C4-2B (cell line): ENCODE measurements around the gene SHROOM3.

Experiments used
- H3K27ac ChIP-seq: fragments of 450-650 bp; 2 replicates; pipeline ENCODE4 v1.5.1; 2017
- ZFX ChIP-seq: fragments of 450-650 bp; IDR thresholded peaks from 2 replicates; pipeline ENCODE4 v1.6.1; 2017
- TF ChIP-seq, protein P1 (sequence below): fragments of 450-650 bp; conservative IDR thresholded peaks from 2 replicates; pipeline ENCODE4 v1.5.1; 2017; ENCODE audit warnings: mild to moderate bottlenecking

Gene SHROOM3

DNA sequence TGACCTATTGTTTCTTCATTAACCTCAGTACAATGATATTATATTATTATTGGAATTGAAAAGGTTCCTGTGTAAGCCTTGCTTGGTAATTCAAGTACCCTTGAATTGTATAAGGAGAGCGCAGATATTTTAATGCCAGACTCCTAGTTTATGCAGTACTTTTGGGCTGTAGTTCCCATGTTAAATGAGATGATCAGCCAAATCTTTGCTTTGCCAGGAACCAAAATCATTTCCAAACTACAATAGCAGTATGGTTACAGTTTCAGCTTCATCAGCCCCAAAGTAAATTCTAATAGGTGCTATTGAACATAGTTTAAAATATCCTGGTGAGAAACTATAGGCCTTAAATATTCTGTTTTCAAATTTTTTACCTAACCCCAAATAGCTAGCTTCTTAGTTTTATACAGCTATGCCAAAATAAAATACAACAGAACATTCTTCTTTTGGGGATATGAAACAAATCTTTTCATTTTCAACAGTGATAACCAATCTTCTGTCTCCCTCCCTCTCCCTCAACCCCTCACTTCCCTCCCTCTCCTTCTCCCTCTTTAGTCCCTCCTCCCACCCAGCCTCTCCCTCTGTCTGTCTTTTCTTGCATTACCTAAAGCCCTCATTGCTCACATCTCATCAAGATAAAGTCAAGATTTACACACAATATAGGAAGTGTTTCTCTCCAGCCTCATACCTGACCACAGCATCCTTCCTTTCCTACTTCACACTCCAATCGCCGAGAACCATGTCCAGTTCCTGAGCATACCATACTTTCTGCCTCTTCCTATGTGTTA lies 190.1 kb downstream of the SHROOM3 start:
- TF ChIP-seq ZFX = no peak
- H3K27ac ChIP-seq = no peak overlapping the region

DNA sequence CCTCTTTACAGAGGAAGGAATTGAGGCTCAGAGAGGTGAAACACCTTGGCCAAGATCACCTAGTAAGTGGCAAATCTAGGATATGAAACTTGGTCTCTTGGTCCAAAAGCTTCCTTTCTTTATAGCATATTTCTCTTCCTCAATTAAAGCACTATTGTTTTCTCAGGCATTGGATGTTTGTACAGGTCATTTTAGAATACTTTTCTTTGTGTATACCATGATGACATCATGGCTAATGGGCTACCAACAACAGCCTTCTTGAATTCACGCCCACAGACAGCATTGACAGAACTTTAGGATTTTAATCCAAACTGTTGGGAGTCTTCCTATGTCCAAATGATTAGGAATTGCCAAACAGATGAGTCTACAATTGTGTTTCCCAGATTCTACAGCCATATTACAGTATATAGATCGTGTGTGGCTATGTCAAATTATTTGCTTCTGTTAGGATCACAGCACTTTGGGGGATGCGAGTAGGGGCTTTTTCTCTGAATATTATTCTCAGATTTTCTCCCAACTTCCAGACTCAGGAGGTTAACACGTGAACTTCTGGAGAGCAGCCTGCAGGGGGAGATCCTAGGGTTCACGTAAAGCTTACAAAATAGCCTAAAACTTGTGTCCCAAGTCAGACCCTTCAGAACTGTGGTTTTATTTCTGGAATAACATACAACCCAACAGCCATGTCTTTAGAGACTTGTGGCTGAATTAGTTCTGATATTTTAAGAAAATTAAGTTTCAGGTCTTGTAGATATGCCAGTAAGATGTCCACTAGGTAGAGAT lies 191.8 kb downstream of the SHROOM3 start:
- TF ChIP-seq ZFX = no peak
- TF ChIP-seq, protein P1, sequence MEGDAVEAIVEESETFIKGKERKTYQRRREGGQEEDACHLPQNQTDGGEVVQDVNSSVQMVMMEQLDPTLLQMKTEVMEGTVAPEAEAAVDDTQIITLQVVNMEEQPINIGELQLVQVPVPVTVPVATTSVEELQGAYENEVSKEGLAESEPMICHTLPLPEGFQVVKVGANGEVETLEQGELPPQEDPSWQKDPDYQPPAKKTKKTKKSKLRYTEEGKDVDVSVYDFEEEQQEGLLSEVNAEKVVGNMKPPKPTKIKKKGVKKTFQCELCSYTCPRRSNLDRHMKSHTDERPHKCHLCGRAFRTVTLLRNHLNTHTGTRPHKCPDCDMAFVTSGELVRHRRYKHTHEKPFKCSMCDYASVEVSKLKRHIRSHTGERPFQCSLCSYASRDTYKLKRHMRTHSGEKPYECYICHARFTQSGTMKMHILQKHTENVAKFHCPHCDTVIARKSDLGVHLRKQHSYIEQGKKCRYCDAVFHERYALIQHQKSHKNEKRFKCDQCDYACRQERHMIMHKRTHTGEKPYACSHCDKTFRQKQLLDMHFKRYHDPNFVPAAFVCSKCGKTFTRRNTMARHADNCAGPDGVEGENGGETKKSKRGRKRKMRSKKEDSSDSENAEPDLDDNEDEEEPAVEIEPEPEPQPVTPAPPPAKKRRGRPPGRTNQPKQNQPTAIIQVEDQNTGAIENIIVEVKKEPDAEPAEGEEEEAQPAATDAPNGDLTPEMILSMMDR = 0 out of 2 replicates have a peak, but pooled peaks have one; percentile 4
- H3K27ac ChIP-seq = no peak overlapping the region

DNA sequence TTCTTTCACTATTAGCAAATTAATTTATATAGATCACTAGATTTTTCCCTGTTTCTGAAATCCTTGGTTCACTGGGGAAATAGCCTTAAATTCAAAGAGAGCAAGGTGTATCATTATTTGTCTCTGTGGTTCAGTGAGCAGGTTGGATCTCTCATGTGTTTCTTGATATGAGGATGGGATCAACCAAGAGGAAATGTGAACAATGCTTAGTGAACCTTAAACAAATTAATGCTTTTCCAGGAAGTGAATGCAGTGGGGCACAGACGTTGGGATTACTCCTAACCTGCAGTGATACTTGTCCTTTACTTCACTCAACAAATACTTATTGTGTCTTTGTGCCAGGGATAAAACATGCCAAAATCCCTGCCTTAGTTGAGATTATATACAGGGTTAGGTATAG lies 193.2 kb downstream of the SHROOM3 start:
- H3K27ac ChIP-seq = no peak overlapping the region
- no peak for TF ChIP-seq ZFX
- TF ChIP-seq, protein P1 = no peak

DNA sequence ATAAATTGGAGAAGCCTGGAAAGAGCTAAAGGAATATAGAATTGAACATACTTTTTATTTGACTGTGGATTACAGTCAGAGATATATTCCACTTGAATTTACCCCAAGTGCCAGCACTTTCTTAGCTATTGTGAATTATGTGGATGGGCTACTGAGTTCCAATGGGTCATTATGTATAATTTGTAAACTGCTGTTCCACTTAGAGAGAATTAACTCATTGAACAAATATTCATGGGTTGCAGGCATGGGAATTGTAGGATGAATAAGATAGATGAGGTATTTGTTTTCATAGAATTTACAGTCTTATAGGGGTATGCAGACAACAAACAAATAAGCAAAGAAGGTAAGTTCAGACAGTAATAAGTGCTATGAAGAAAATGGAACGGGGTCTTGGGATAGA lies 195.7 kb downstream of the SHROOM3 start:
- H3K27ac ChIP-seq = no peak overlapping the region
- no peak for TF ChIP-seq ZFX

DNA sequence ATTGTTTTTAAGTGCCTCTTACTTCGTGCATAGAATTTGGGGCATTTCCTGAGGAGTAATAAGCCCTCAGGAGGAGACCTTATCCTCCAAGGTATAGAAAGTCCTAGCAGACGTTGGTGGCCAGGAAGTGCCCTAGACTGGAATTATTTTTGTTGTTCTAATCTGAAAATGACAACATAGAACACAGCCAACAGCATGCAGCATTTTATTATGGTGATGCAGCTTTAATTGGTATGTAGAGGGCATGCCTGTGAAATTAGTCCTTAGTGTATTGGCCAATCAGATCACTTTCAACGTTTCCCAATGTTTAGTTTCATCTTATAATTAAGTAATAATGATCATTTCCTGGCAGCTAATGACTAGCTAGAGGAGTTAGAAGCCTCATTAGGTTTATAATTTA lies 199.2 kb downstream of the SHROOM3 start:
- no peak overlapping the region for H3K27ac ChIP-seq
- TF ChIP-seq ZFX = no peak
- TF ChIP-seq, protein P1 = no peak

DNA sequence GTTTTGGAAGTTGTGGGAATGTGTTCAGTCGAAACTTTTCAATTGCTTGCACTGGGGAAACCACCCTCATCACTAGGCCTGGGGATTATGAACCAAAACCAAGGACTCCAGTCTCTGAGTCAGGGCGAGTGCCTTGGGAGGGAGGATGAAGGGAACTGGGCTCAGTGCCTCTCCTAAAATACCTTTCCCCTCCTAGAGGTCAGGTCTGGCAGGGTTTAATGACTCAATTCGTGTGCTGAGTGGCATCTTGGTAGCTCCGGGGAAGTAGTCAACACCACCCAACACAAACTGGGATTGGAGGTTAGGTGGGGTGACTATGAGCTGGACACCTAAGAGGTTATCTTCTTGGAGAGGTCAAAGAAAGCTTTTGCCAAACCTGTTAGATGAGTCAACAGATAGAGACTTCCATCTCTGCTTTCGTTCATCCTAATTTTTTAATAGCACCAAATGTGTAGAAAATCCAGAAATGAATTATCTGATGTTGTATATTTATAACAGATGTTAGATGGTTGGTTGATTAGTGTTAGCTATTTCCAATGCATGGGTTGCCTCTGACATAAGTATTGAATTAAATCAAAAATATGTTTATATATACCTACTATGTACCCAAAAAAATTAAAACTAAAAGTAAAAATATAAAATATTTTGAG lies 202.8 kb downstream of the SHROOM3 start:
- no peak overlapping the region for H3K27ac ChIP-seq
- TF ChIP-seq, protein P1 = no peak
- TF ChIP-seq ZFX = no peak

DNA sequence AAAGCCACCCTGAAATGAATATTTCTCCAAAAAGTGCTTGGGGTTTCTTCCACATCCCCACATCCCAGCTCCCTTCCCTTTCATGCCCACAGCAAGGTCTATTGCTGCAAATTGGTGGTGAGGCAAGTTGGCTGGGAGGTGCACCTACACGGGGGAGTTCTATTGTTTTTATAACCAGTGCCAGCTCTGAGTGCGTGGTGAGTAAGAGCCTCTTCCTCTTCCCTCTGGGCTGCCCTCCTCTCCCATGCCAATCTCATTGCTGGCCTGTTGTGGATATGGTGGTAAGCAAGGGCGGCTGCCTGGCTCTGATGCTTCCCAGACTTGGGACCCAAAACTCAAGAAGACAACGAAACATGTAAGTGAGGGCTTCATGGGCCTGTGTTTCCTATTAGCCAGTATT lies 204.3 kb downstream of the SHROOM3 start:
- TF ChIP-seq ZFX = no peak
- TF ChIP-seq, protein P1 = no peak
- H3K27ac ChIP-seq = no peak overlapping the region

DNA sequence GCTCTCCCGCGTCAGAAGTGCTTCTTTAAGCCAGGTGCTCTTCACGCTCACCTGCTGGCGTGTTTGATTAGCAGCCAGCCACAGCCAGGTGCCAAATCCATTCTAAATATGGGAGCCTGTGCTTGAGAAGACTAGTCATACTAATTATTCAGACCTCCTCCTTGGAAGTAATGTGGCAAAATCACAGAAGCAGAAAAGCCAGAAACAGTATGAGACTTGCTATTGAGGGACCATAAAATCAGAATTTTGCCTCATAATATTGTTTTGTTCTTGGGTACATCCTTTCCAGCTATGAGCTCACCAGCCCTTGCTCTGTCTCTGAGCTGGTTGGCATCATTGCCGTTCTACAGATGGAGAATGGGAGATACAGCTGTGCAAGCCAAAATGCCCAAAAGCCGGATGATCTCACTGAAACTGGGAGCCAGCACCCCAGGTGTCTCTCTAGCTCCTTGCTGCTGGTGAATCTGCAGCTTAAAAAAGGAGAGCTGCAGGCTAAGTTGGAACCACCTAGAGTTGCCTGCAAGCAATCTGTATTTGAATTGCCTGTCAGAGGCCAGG lies 205.4 kb downstream of the SHROOM3 start:
- H3K27ac ChIP-seq = no peak overlapping the region
- TF ChIP-seq, protein P1 = no peak
- no peak for TF ChIP-seq ZFX
